NCI-H1417 treated with DMSO at 0.1 percent for 48 hours (cell line): ENCODE measurements around the gene ENO1.

ENCODE experiments used
- DNase-seq: peaks from one replicate; lab custom pipeline; 2025; lab: John Stamatoyannopoulos, UW

The ENO1 gene

DNA sequence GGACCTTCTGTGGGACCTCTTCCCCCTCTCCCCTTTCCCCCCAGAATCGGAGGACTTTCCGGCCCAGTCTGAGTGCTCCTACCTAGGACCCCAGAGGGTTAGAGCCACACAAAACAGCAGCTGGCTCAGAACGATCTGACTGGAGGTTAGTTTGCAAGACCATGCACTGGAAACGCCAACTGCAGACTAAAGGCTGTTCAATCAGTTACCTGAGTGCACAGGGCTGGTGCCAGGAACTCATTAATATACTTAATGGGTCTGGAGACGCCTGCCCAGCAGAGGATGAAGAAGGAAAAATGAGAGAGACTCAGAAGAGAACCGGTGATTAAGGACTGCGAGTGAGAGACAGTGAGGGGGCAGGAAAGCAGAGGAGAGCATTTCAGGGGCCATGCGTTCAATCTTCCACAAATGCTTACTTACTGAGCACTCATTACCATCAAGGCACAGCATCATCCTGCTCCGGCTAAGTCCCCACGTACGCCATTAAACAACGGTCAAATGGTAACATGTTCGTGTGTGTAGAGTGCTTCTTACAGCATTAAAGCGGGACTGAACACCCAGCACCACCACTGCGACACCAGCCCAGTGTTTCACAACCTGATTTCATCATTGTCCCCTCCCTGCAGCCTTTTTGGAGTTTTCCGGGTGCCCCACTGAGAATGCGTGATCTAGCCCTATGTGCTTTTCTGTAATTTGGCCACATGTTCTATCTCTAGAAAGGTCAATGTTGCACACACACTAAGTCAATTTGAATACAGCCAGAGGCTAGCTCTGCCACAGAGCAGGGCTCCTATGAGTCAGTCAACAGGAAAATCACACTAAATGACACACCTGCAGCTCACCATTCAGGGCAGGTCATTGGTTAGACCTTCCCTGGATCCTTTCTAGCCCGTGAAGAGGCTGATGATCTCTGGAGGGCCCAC is 7.6 kb downstream of the ENO1 start:
- DNase-seq = no peak

GRCh38 chr1:8870103-8870502 is 8.4 kb downstream of the ENO1 start:
- DNase-seq = no peak

DNA sequence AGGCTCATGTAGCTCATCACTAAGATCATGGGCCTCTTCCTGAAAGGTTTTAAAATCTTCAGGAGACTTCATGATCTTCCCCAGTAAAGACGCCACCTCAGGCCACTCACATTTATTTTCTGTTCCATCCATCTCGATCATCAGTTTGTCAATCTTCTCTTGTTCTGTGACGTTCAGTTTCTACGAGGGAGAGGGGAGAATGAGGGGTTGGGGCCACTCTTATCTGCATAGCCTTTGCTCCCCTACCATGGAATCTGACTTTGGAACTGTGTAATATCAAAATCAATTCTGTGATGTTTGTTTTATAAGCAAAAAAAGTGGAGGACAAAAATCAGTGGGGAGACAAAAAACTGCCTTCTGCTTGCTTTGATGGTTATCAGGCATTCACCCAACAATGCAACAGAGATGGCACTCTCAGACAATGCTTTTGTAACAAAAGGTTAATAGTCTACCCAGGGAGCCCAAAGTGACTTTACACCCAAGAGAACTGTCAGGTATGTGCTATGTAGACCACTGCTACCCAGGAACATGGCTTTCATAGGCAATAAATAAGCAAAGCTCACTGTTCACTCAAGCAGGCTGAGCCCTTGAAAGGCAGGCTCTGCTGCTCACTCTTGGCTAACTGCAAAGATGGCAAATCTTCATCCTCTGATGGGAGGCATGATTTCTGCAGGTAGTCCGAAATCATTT is 10.5 kb downstream of the ENO1 start:
- no peak for DNase-seq

DNA sequence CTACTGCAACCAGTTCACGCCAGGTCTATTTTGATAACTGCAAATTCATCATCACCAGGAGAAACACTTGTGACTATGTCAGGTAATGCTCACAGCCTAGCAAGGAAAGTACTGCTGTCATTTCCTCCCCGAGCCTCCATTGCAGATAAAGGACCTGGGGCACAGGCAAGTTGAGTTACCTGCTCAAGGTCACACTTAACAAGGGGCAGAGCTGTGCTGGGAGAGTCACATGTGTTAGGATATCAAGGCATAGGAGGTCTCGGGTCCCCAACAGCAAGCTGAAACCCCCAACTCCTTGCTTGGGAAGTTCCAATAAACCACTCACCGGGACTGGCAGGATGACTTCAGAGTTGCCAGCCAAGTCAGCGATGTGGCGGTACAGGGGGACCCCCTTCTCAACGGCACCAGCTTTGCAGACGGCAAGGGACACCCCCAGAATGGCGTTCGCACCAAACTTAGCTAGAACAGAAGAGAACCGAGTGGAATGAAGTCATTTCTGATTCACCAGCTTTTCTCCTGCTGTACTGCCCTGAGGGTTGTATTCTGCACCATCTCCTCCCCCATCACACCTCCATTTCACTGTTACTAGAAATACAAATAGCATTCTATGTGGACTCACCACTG is 11.6 kb downstream of the ENO1 start:
- DNase-seq = no peak

DNA sequence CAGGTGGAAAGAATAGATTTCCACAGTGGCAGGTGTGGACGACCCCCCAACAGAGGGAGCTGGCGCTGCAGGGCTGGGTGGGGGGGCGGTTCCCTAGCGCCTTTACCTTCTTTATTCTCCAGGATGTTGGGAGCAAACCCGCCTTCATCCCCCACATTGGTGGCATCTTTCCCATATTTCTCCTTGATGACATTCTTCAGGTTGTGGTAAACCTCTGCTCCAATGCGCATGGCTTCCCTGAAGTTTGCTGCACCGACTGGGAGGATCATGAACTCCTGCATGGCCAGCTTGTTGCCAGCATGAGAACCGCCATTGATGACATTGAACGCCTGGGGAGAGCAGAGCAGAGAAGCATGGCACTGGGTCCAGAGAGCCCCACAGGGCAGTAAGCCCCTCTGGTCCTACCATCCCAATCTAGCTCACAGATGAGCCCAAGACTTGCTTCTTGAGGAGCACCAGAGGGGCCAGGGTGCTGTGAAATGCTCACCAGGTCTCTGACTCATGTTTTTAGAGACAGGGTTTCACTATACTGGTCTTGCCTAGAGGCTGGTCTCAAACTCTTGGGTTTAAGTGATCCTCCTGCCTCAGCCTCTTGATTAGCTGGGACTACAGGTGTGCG is 12.2 kb downstream of the ENO1 start:
- no peak for DNase-seq

- no peak for DNase-seq
Observed at GRCh38 chr1:8864713-8865344, 13.7 kb downstream of the ENO1 start.

DNA sequence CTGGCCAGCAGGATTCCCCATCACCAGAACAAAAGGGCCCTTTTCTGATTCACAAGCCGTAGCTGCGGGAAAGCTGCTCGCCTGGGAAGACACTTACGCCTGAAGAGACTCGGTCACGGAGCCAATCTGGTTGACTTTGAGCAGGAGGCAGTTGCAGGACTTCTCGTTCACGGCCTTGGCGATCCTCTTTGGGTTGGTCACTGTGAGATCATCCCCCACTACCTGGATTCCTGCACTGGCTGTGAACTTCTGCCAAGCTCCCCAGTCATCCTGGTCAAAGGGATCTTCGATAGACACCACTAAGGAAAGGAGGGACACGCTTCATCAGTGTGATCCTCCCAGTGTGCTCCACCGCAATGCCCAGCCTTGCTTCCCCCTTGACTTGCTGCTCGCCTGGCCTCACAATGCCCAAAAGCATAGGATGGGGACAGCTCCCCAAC is 14.7 kb downstream of the ENO1 start:
- no peak for DNase-seq

- no peak for DNase-seq
Observed at GRCh38 chr1:8863138-8863537, 15.3 kb downstream of the ENO1 start.

GRCh38 chr1:8862528-8862927 is 16.0 kb downstream of the ENO1 start:
- no peak for DNase-seq

- no peak for DNase-seq
Observed at GRCh38 chr1:8860738-8861516, 17.6 kb downstream of the ENO1 start.

GRCh38 chr1:8858888-8859706 is 19.4 kb downstream of the ENO1 start:
- no peak for DNase-seq

DNA sequence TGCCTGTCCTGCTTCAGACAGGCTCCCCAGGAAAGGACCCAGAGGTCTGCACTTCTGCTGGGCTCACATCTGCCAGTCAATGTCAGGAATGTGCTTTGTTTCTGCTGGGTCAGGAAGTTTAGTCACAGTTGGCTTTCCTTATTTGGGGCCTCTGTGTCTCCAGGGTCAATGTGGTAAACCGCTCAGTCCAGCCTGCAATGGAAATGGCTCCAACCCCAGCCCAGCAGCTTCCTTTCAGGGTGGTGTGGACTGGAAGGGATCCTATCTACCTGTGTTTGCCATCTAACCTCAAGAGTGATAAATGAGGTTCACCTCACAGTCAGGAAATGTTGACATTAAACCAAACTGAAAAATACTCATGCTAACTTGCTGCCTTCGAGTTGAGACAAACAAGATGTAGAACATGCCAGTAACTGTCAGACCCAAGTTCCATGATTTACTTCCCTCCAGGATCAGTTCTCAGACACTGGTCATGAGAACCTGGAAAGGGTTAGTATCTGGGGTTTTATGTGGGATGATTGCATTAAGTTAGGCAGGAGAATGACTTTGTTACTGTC is 20.3 kb downstream of the ENO1 start:
- DNase-seq = no peak

- DNase-seq = no peak
Observed at GRCh38 chr1:8856689-8857412, 21.6 kb downstream of the ENO1 start.

DNA sequence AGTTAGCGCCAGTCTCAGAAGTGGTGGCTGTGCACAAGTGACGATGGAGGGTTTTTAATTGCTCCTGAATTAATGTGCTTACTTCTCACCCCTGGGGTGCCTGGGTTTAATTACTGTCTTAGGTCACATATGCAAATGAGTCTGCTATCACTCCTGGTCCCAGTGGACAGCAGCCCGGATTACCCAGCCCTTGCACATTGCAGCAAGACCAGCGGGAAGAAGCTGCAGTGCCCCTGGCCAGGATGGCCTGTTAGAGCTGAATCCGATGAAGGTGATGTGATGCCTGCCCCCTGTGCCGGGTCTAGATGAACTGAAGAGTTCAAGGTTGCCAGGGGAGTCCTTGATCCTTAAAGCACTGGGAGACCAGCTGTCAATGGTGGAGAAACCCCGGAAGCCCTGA is 24.2 kb downstream of the ENO1 start:
- DNase-seq = no peak

DNA sequence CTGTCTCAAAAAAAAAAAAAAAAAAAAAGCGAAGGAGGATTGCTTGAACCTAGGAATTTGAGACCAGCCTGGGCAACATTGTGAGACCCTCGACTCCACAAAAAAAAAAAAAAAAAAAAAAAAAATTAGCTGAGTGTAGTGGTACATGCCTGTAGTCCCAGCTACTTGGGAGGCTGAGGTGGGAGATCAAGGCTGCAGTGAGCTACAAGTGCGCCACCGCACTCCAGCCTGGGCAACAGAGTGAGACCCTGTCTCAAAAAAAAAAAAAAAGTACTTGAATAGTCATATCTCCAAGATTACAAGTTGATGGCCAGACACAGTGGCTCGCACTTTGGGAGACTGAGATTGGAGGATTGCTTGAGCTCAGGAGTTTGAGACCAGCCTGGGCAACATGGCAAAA is 27.4 kb downstream of the ENO1 start:
- no peak for DNase-seq

DNA sequence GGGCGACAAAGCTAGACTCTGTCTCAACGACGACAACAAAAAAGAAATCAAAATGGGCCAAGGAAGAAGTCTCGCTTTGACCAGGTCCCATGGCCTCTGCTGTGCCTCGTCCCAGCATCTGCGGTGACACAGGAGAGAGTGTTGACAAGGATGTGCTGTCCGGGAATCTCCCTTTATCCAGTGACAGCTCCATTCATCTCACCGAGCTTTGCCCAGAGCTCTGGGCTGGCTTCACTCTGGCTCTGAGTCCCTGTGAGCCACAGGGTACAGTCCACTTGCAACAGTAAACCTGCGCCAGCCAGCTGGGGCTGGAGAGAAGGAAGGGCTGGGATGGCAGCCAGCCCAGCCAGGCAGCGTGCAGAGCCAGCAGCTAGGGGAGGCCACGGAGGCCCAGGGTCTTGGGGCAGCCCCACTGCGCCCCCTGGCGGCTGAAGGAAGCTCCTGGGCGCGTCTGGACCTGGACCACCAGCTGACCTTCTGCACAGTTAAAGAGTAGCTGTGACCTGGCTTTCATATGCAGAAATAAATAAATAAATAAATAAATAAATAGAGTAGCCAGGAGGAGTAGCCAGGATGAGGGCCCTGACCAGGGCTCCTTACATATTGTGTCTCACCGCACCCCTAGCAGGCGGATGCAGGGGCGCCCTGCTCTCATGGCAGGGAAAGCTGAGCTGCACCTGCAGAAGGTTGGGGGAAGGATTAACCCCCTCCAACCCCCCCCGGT is 29.7 kb downstream of the ENO1 start:
- peak; percentile 48 for DNase-seq

- no peak for DNase-seq
Observed at GRCh38 chr1:8847990-8848389, 30.5 kb downstream of the ENO1 start.

- no peak for DNase-seq
Observed at GRCh38 chr1:8846263-8846662, 32.2 kb downstream of the ENO1 start.
